NT2/D1 (cell line): ENCODE results near the gene D2HGDH.

ENCODE experiments used
- SUZ12 ChIP-seq: IDR thresholded peaks from 2 replicates; pipeline ENCODE4 v1.6.1; 2011; ENCODE audit not compliant: insufficient read length, insufficient read depth; ENCODE audit errors: extremely low read depth
- YY1 ChIP-seq: IDR thresholded peaks from 2 replicates; pipeline ENCODE4 v1.6.1; 2011; ENCODE audit not compliant: insufficient read length, insufficient read depth

- TF ChIP-seq YY1 (no peak), SUZ12 (no peak)
Measured at GRCh38 chr2:241802421-241803318, 68.2 kb downstream of the D2HGDH start.
